MCF 10A (cell line): ENCODE measurements around the gene OR2T29. TPM values are rescaled to one million over a fixed set of nuclear protein-coding genes. Genes with fewer than 3 reads are reported as not detected.
"Not testable (repeated sequence)": the region's sequence is repeated elsewhere in the genome, so short reads cannot be mapped to it uniquely, and the experiment has no call there.

Source experiments
- BruUV-seq: library from RNA; stranded (reverse); fragments of 400-500 nt; replicated peaks from 2 replicates; lab custom pipeline; 2021; lab: Mats Ljungman, UMichigan
- CTCF ChIA-PET: fragments of 300-600 bp; sonication (Branson Sonifier 250); formaldehyde crosslinking; extraction: SDS; loops from one replicate; lab custom pipeline; 2021; ENCODE audit warnings: antibody characterized with exemption, inconsistent platforms; lab: Yijun Ruan, JAX
- POLR2A ChIA-PET: fragments of 300-600, 350-650 bp; sonication (Branson Sonifier 250); formaldehyde crosslinking; extraction: SDS; loops from one replicate; lab custom pipeline; 2020; ENCODE audit warnings: antibody characterized with exemption, inconsistent platforms; lab: Yijun Ruan, JAX
- DNase-seq: peaks from one replicate; pipeline ENCODE4 v3.0.0-alpha.2; 2018; ENCODE audit not compliant: unreplicated experiment
- H3K27ac Mint-ChIP-seq: one replicate; pipeline ENCODE4 v1.8.0; 2022; ENCODE audit warnings: mild to moderate bottlenecking, low read depth, mixed read lengths; ENCODE audit not compliant: unreplicated experiment
- H3K27me3 Mint-ChIP-seq: one replicate; pipeline ENCODE4 v1.8.0; 2022; ENCODE audit warnings: mixed read lengths; ENCODE audit not compliant: insufficient read depth, unreplicated experiment
- H3K36me3 Mint-ChIP-seq: one replicate; pipeline ENCODE4 v1.8.0; 2022; ENCODE audit warnings: mild to moderate bottlenecking, moderate library complexity, mixed read lengths; ENCODE audit not compliant: insufficient read depth, unreplicated experiment
- H3K4me1 Mint-ChIP-seq: one replicate; pipeline ENCODE4 v1.8.0; 2022; ENCODE audit warnings: mixed read lengths; ENCODE audit not compliant: insufficient read depth, unreplicated experiment
- H3K4me3 Mint-ChIP-seq: one replicate; pipeline ENCODE4 v1.8.0; 2022; ENCODE audit warnings: mild to moderate bottlenecking, moderate library complexity, mixed read lengths; ENCODE audit not compliant: unreplicated experiment
- H3K9me3 Mint-ChIP-seq: one replicate; pipeline ENCODE4 v1.8.0; 2022; ENCODE audit warnings: mixed read lengths; ENCODE audit not compliant: unreplicated experiment
- intact Hi-C: fragments of 100-400 bp; cut with micrococcal nuclease; formaldehyde crosslinking; loops from 2 replicates; pipeline ENCODE4 v1.14.1; 2022
- total RNA-seq: library from RNA; stranded (reverse); gene quantifications from 2 replicates; pipeline ENCODE4 v1.2.3, GENCODE V29; 2022
- TF ChIP-seq, protein P1 (sequence below): fragments of 200-600 bp; IDR thresholded peaks from one replicate; pipeline ENCODE4 v1.8.0; 2022; ENCODE audit warnings: antibody characterized with exemption, mild to moderate bottlenecking; ENCODE audit not compliant: unreplicated experiment

Gene OR2T29
- total RNA-seq, 1 experiment from 2014 or later: not detected

DNA sequence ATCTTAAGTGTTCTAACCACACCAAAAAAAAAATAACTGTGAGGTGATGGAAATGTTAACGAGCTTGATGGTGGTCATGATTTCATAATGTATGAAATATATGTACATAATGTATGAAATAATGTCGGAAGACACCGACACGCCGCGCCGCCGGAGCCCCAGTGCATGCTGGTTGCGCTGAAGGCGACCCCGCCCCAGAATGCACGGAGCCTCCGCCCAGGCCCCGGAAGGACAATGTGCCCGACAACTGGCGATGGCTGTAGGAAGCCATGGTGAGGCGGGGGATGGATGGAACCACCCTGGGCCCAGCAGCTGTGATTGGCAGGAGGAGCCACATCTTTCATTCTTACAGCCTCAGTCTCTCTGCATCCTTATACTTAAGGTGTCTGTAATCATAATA is 27.5 kb upstream of the OR2T29 start:
- Mint-ChIP-seq H3K9me3 (no peaks in the 10 kb centered on the region), H3K36me3 (no peaks in the 10 kb centered on the region), H3K4me1 (peaks cover 12% of the 10 kb centered on the region), H3K27ac (no peak overlapping the region), H3K27me3 (no peaks in the 10 kb centered on the region), H3K4me3 (no peak overlapping the region)
- CTCF ChIA-PET: interaction anchor here (0.8 to 1.6 kb wide), 2 partner anchors 306 to 346 kb away, joined by 4 to 6 read pairs; no protein-coding TSS in a partner anchor
- no TSS peak for BruUV-seq
- POLR2A ChIA-PET: no interaction called here
- TF ChIP-seq, protein P1, sequence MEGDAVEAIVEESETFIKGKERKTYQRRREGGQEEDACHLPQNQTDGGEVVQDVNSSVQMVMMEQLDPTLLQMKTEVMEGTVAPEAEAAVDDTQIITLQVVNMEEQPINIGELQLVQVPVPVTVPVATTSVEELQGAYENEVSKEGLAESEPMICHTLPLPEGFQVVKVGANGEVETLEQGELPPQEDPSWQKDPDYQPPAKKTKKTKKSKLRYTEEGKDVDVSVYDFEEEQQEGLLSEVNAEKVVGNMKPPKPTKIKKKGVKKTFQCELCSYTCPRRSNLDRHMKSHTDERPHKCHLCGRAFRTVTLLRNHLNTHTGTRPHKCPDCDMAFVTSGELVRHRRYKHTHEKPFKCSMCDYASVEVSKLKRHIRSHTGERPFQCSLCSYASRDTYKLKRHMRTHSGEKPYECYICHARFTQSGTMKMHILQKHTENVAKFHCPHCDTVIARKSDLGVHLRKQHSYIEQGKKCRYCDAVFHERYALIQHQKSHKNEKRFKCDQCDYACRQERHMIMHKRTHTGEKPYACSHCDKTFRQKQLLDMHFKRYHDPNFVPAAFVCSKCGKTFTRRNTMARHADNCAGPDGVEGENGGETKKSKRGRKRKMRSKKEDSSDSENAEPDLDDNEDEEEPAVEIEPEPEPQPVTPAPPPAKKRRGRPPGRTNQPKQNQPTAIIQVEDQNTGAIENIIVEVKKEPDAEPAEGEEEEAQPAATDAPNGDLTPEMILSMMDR: no peak
- intact Hi-C loops: no loop called here
- DNase-seq: no peak

DNA sequence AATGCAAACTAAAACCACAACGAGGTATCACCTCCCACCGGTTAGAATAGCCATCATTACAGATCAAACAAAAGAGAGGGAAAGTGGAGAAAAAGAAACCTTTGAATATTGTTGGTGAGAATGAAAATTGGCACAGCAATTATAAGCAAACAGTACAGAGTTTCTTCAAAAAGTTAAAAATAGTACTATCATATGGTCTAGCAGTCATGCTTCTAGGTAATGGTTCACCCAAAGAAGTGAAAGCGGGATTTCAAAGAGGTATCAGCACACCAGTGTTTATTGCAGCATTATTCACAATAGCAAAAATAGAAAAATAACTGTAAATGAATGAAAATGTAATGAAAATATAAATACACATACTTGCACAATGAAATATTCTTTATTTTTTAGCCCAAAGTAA is 26.8 kb upstream of the OR2T29 start:
- ChIA-PET POLR2A (no interaction called here), CTCF (interaction anchor here (0.8 to 1.6 kb wide), 2 partner anchors 23 to 345 kb away, joined by 3 to 4 read pairs; no protein-coding TSS in a partner anchor)
- Mint-ChIP-seq H3K27me3 (no peaks in the 10 kb centered on the region), H3K4me1 (peaks cover 15% of the 10 kb centered on the region), H3K4me3 (no peak overlapping the region), H3K27ac (no peak overlapping the region), H3K36me3 (no peaks in the 10 kb centered on the region), H3K9me3 (no peaks in the 10 kb centered on the region)
- no peak for DNase-seq
- TF ChIP-seq, protein P1: no peak
- no TSS peak for BruUV-seq
- intact Hi-C loops: no loop called here

DNA sequence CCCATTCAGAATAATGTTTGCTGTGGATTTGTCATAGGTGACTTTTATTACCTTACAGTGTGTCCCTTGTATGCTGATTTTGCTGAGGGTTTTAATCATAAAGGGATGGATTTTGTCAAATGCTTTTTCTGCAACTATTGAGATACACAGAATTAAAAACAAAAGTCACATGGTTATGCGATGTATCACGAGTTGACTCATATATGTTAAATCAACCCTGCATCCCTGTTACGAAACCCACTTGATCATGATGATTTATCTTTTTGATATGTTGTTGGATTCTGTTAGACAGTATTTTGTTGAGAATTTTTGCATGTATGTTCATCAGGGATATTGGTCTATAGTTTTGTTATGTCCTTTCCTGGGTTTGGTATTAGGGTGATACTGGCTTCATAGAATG is 22.7 kb upstream of the OR2T29 start:
- H3K9me3 Mint-ChIP-seq: peaks cover under 1% of the 10 kb centered on the region
- H3K4me3 Mint-ChIP-seq: no peak overlapping the region
- peaks cover 15% of the 10 kb centered on the region for H3K4me1 Mint-ChIP-seq
- H3K27ac Mint-ChIP-seq: no peak overlapping the region
- peak; percentile 54 for DNase-seq
- no peaks in the 10 kb centered on the region for H3K36me3 Mint-ChIP-seq
- POLR2A ChIA-PET: no interaction called here
- no peaks in the 10 kb centered on the region for H3K27me3 Mint-ChIP-seq
- TF ChIP-seq, protein P1: no peak
- CTCF ChIA-PET: no interaction called here
- intact Hi-C loops: no loop called here
- BruUV-seq: no TSS peak

DNA sequence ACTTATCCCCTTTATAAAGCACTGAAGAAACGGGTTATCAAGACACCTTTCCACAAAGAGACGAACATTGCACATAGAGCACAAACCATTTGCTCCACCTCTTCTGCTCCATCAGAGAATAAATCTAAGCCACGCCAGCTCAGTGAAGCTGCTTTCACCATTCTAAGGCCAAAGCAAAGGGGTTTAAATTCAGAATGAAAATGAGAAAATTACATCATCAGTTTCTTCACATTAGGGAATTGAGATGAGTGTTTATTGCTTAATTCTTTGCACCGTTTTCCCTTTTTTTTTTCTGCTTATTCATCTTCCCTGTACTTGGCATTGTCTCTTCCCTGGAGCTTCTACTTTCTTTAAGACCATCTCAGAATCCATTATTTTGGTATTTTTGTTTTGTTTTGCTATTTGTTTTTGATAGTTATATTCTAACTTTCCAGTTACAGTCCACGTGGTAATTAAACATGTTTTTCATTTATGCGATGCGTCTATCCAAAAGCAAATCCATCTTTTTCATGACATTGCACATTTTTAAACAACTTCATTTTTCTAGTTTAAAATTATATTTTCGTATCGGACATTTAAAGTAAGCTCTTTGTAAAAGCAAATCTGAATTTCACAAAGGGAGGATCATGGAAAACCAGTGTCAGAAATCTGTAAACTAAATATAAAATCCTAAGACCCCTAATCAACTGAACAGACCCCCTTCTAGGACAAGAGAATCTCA is 13.8 kb upstream of the OR2T29 start:
- H3K27ac Mint-ChIP-seq: no peak overlapping the region
- POLR2A ChIA-PET: no interaction called here
- no peak overlapping the region for H3K4me3 Mint-ChIP-seq
- peaks cover 15% of the 10 kb centered on the region for H3K9me3 Mint-ChIP-seq
- H3K27me3 Mint-ChIP-seq: peaks cover 26% of the 10 kb centered on the region
- CTCF ChIA-PET: interaction anchor here (0.6 kb wide), 1 partner anchor 447 kb away, joined by 5 read pairs; no protein-coding TSS in a partner anchor
- intact Hi-C loops: no loop called here
- TF ChIP-seq, protein P1: no peak
- BruUV-seq: no TSS peak
- H3K4me1 Mint-ChIP-seq: peaks cover 12% of the 10 kb centered on the region
- no peaks in the 10 kb centered on the region for H3K36me3 Mint-ChIP-seq
- DNase-seq: no peak

DNA sequence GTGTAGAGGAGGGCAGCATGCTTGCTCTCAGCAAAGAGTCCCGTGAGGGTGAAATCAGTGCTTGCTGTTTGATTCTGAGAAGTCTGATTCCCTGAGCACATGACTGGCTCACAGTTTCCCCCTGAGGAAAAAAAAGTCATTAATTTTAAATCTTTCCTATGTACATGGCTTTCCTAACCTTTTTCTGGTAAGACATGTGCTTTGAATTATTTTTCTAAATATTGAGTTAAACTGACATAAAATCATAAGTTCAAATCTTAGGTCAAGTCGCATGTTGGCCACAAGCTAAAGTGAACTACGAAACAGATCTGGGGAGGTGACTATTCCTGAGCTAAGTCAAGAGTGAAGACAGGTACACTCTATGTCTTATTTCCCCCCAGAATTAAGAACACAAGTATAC is 12.1 kb upstream of the OR2T29 start, which contains the start of gene OR2T34:
Gene OR2T34 (minus strand): TSS at position 101 of the 400 bp plus-strand sequence. CDS start 0 bp downstream, at position 101.
- BruUV-seq, DNase-seq, H3K36me3 Mint-ChIP-seq, H3K9me3 Mint-ChIP-seq, H3K4me3 Mint-ChIP-seq, POLR2A ChIA-PET, H3K27ac Mint-ChIP-seq, intact Hi-C loops: not testable (repeated sequence)
- Mint-ChIP-seq H3K4me1 (peaks cover 12% of the 10 kb centered on the region), H3K27me3 (peaks cover 29% of the 10 kb centered on the region)
- CTCF ChIA-PET: interaction anchor here (0.6 to 0.7 kb wide), 2 partner anchors 196 to 736 kb away, joined by 3 read pairs; no protein-coding TSS in a partner anchor

DNA sequence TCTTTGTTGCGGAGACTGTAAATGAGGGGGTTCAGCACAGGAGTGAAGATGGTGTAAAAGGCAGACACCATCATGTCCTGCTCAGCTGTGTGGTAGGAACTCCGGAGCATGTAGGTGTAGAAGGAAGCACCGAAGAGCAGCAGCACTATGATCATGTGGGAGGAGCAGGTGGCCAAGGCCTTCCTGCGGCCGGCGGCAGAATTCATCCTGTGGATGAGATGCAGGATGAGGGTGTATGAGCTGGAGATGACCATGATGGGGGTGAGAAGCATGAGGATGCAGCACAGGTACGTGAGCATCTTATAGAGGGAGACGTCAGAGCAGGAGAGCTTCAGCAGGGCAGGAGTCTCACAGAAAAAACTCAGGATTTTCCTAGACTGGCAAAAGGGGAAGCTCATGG is 11.3 kb upstream of the OR2T29 start:
- BruUV-seq, POLR2A ChIA-PET: not testable (repeated sequence)

More for the DNA sequence above, 11.3 kb upstream of the OR2T29 start:
- Mint-ChIP-seq H3K27me3 (peaks cover 37% of the 10 kb centered on the region), H3K4me1 (peaks cover 12% of the 10 kb centered on the region)
- CTCF ChIA-PET: interaction anchor here (0.6 kb wide), 1 partner anchor 197 kb away, joined by 3 read pairs; no protein-coding TSS in a partner anchor
- H3K9me3 Mint-ChIP-seq, H3K36me3 Mint-ChIP-seq, intact Hi-C loops, H3K4me3 Mint-ChIP-seq, H3K27ac Mint-ChIP-seq, DNase-seq: not testable (repeated sequence)
